Endothelial cell of umbilical vein (primary cell): ENCODE measurements around the gene PELI2. TPM values are rescaled to one million over a fixed set of nuclear protein-coding genes. Genes with fewer than 3 reads are reported as not detected.

ENCODE experiments used
- BruUV-seq: library from RNA; stranded (reverse); fragments of 400-500 nt; replicated peaks from 2 replicates; lab custom pipeline; 2021; lab: Mats Ljungman, UMichigan
- CTCF ChIA-PET: fragments of 300-600, 350-600 bp; sonication (Branson Sonifier 250); formaldehyde crosslinking; loops from one replicate; lab custom pipeline; 2021; ENCODE audit warnings: antibody characterized with exemption, inconsistent platforms; lab: Charles Lee
- POLR2A ChIA-PET: fragments of 300-600, 350-600 bp; sonication (Branson Sonifier 250); formaldehyde crosslinking; loops from one replicate; lab custom pipeline; 2021; ENCODE audit warnings: antibody characterized with exemption, inconsistent platforms; lab: Charles Lee
- DNase-seq: peaks from one replicate; pipeline ENCODE4 v3.0.0-alpha.2; 2011; ENCODE audit warnings: low read depth, low spot score
- FAIRE-seq: peaks from 2 replicates; lab custom pipeline; 2011; peaks lifted over from hg19 to GRCh38; lab: Jason Lieb, UNC
- H2AFZ ChIP-seq: 2 replicates; pipeline ENCODE4 v1.6.0; 2012; ENCODE audit warnings: low read depth, low read length, control low read depth, inconsistent platforms
- H3K27ac ChIP-seq: 2 replicates; pipeline ENCODE4 v1.5.1; 2011; ENCODE audit warnings: low read depth, mild to moderate bottlenecking, control low read depth, low read length, moderate library complexity; ENCODE audit not compliant: insufficient read depth
- H3K27me3 ChIP-seq, 2 experiments: 2 replicates each; pipeline versions ENCODE4 v1.6.0 to v1.6.1; 2011; ENCODE audit warnings: low read length in 2 of 2, mixed read lengths in 1 of 2; ENCODE audit not compliant: control insufficient read depth in 2 of 2, insufficient read depth in 2 of 2
- H3K36me3 ChIP-seq, 2 experiments: 2 replicates in 1 of 2; 3 replicates in 1 of 2; pipeline ENCODE4 v1.5.1; 2011; ENCODE audit warnings: low read length in 2 of 2, mild to moderate bottlenecking in 1 of 2, moderate library complexity in 1 of 2; ENCODE audit not compliant: control insufficient read depth in 2 of 2, insufficient read depth in 2 of 2; ENCODE audit errors: extremely low read depth in 1 of 2
- H3K4me1 ChIP-seq: 3 replicates; pipeline ENCODE4 v1.5.1; 2011; ENCODE audit warnings: mild to moderate bottlenecking, low read length; ENCODE audit not compliant: control insufficient read depth, insufficient read depth; ENCODE audit errors: extremely low read depth
- H3K4me2 ChIP-seq: 2 replicates; pipeline ENCODE4 v1.6.1; 2011; ENCODE audit warnings: low read length, control low read depth, mixed read lengths; ENCODE audit not compliant: insufficient read depth
- H3K4me3 ChIP-seq, 3 experiments: fragments of 200-600 bp in 1 of 3; sonication (generic), shearing (Covaris generic) in 1 of 3; replicated peaks in 1 of 3; 2 replicates each; pipeline ENCODE4 v1.5.1; 2011 to 2016; ENCODE audit warnings: control low read depth in 3 of 3, low read length in 3 of 3, mild to moderate bottlenecking in 2 of 3, inconsistent platforms in 1 of 3, low read depth in 1 of 3, moderate library complexity in 1 of 3; ENCODE audit not compliant: insufficient read depth in 1 of 3
- H3K79me2 ChIP-seq: 2 replicates; pipeline ENCODE4 v1.6.0; 2012; ENCODE audit warnings: low read length, inconsistent platforms; ENCODE audit not compliant: control insufficient read depth, insufficient read depth
- H3K9ac ChIP-seq: replicated peaks from 2 replicates; pipeline ENCODE3; 2011; ENCODE audit warnings: low read length, control low read depth; ENCODE audit not compliant: insufficient read depth; ENCODE audit errors: extremely low read depth
- H3K9me1 ChIP-seq: replicated peaks from 3 replicates; pipeline ENCODE4 v1.6.0; 2011; ENCODE audit warnings: mild to moderate bottlenecking, low read length; ENCODE audit not compliant: control insufficient read depth, insufficient read depth; ENCODE audit errors: extremely low read depth
- H3K9me3 ChIP-seq: replicated peaks from 2 replicates; pipeline ENCODE4 v1.5.1; 2012; ENCODE audit warnings: low read length, inconsistent platforms; ENCODE audit not compliant: control insufficient read depth, insufficient read depth
- H4K20me1 ChIP-seq: replicated peaks from 2 replicates; pipeline ENCODE3; 2011; ENCODE audit warnings: mild to moderate bottlenecking, low read length; ENCODE audit not compliant: control insufficient read depth, insufficient read depth; ENCODE audit errors: extremely low read depth
- CTCF ChIP-seq, 2 donors: IDR thresholded peaks; 1 replicate in 1 of 2; 2 replicates in 1 of 2; pipeline ENCODE4 v1.5.1; 2011; ENCODE audit warnings: low read length in 2 of 2, mild to moderate bottlenecking in 2 of 2, moderate library complexity in 2 of 2, control low read depth in 1 of 2, inconsistent platforms in 1 of 2, low read depth in 1 of 2; ENCODE audit not compliant: insufficient read depth in 1 of 2; ENCODE audit errors: extremely low read depth in 1 of 2
- EZH2 ChIP-seq: IDR thresholded peaks from 2 replicates; pipeline ENCODE4 v1.6.1; 2012; ENCODE audit warnings: borderline replicate concordance, low read depth, mild to moderate bottlenecking, moderate library complexity, low read length, inconsistent platforms; ENCODE audit not compliant: severe bottlenecking
- FOS ChIP-seq: IDR thresholded peaks from 2 replicates; pipeline ENCODE4 v1.6.1; 2011; ENCODE audit warnings: mild to moderate bottlenecking, low read length, moderate library complexity, borderline replicate concordance; ENCODE audit not compliant: insufficient read depth
- GATA2 ChIP-seq: IDR thresholded peaks from 2 replicates; pipeline ENCODE4 v1.7.0; 2011; ENCODE audit warnings: low read depth, mild to moderate bottlenecking, moderate library complexity, mixed read lengths, low read length; ENCODE audit not compliant: insufficient read length, insufficient read depth
- JUN ChIP-seq: IDR thresholded peaks from 2 replicates; pipeline ENCODE4 v1.6.1; 2011; ENCODE audit warnings: borderline replicate concordance, low read depth; ENCODE audit not compliant: insufficient read length, insufficient read depth
- MAX ChIP-seq: IDR thresholded peaks from 2 replicates; pipeline ENCODE4 v1.6.1; 2011; ENCODE audit not compliant: insufficient read depth, insufficient read length
- MYC ChIP-seq: IDR thresholded peaks from one replicate; pipeline ENCODE4 v1.6.1; 2011; ENCODE audit warnings: mild to moderate bottlenecking, low read depth, low read length
- POLR2A ChIP-seq: IDR thresholded peaks from 2 replicates; pipeline ENCODE4 v1.6.1; 2012; ENCODE audit warnings: low read depth, mild to moderate bottlenecking, control low read depth, low read length
- POLR2AphosphoS5 ChIP-seq: IDR thresholded peaks from 2 replicates; pipeline ENCODE4 v1.6.1; 2012; ENCODE audit warnings: low read depth, mild to moderate bottlenecking, control low read depth, low read length, moderate library complexity; ENCODE audit not compliant: insufficient read depth
- dilution Hi-C: fragments of 300-500 bp; cut with MboI; formaldehyde crosslinking; loops from one replicate; pipeline ENCODE4 v1.15.0; 2019; ENCODE audit warnings: low sequenced_read_pairs; ENCODE audit not compliant: extremely low pct_ligation_motif_present
- intact Hi-C: fragments of 100-400 bp; cut with micrococcal nuclease; formaldehyde crosslinking; loops from one replicate; pipeline ENCODE4 v1.10.0; 2022
- polyA plus RNA-seq, 4 experiments: library from polyadenylated mRNA; depleted of rRNA in 3 of 4; stranded (reverse) in 3 of 4; unstranded in 1 of 4; fragments of >200 nt; gene quantifications; 2 replicates each; pipeline versions ENCODE4 v1.2.1 to v1.2.3, GENCODE V29; 2011 to 2012; ENCODE audit warnings: missing spikeins in 1 of 4
- total RNA-seq: library from RNA; stranded (reverse); gene quantifications from 2 replicates; pipeline ENCODE4 v1.2.3, GENCODE V29; 2021

The PELI2 gene
- total and polyA plus RNA-seq, 2 donors (not counting 3 experiments of a cell fraction or from before 2014, with no cell fraction given) = 11.5 to 13.0 TPM

GRCh38 chr14:56333359-56334292 is 215.4 kb downstream of the PELI2 start:
- peak; percentile 98 for FAIRE-seq

More at GRCh38 chr14:56333359-56334292, 215.4 kb downstream of the PELI2 start:
- peak overlapping the region; percentile 99 for H3K27ac ChIP-seq
- DNase-seq = peak; percentile 91
- H3K4me1 ChIP-seq = peaks cover 25% of the 10 kb centered on the region
- dilution Hi-C loops = no loop called here
- TF ChIP-seq EZH2 (no peak), FOS (peak; percentile 92), CTCF (IDR thresholded peaks at IDR 0.05; ENCODE audit: extremely low read depth in 1 of 2, insufficient read depth in 1 of 2, low read depth in 1 of 2, low read length in 2 of 2) (no peak), POLR2AphosphoS5 (peak; percentile 68), MYC (no peak), MAX (no peak), GATA2 (peak; percentile 84), JUN (peak; percentile 95), POLR2A (peak; percentile 36)
- H3K9me3 ChIP-seq = no peaks in the 10 kb centered on the region
- no peaks in the 10 kb centered on the region for H4K20me1 ChIP-seq
- no peak overlapping the region for H3K4me3 ChIP-seq
- ChIA-PET POLR2A (no interaction called here), CTCF (interaction anchor here (0.6 to 1.6 kb wide), 5 partner anchors 8 to 895 kb away, joined by 3 to 4 read pairs (median 3); no protein-coding TSS in a partner anchor)
- peak overlapping the region; percentile 71 for H2AFZ ChIP-seq
- H3K27me3 ChIP-seq = no peaks in the 10 kb centered on the region
- BruUV-seq = TSS peak; percentile 82
- H3K9me1 ChIP-seq = no peaks in the 10 kb centered on the region
- H3K9ac ChIP-seq = peak overlapping the region; percentile 63
- no peaks in the 10 kb centered on the region for H3K36me3 ChIP-seq
- H3K4me2 ChIP-seq = peak overlapping the region; percentile 68
- intact Hi-C loops = loop anchor here (1.0 to 2.0 kb wide), 5 partner anchors 9 to 526 kb away; no protein-coding TSS in a partner anchor
- no peaks in the 10 kb centered on the region for H3K79me2 ChIP-seq
